ENCODE results near the gene ZFP82.

ZFP82 gene

DNA sequence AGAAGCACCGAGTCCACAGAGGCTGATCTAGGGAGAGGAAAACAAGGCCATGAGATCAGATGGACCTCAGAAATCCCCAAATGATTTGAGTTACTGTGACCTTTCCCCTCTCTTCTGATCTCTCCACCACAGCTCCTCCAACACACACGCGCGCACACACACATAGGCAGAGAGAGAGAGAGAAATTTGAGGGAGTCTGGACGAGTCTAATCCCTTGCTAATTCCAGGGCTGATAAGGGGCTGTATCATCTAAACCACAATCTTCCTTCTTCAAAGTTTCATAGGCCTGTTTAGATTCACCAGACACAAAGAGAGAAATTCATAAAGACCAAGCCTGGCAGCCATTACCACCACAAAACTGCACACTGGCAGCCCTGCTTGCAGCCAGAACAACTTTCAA lies 8.6 kb downstream of the ZFP82 start:
- H3K27me3 ChIP-seq (ENCODE audit: insufficient read depth, low read length): no peaks in the 10 kb centered on the region
- H3K4me1 ChIP-seq (ENCODE audit: control insufficient read depth, insufficient read depth, low read length, unreplicated experiment): no peaks in the 10 kb centered on the region
- peaks cover 41% of the 10 kb centered on the region for H3K36me3 ChIP-seq (ENCODE audit: insufficient read depth, low read length)
- H3K27ac ChIP-seq (ENCODE audit: low read depth, low read length): no peak overlapping the region
- no peak overlapping the region for H3K4me3 ChIP-seq (ENCODE audit: low read depth, low read length)
- peaks cover 29% of the 10 kb centered on the region for H3K79me2 ChIP-seq (ENCODE audit: control insufficient read depth, insufficient read depth, low read length, unreplicated experiment)
- H2AFZ ChIP-seq (ENCODE audit: low read length, unreplicated experiment): no peak overlapping the region

DNA sequence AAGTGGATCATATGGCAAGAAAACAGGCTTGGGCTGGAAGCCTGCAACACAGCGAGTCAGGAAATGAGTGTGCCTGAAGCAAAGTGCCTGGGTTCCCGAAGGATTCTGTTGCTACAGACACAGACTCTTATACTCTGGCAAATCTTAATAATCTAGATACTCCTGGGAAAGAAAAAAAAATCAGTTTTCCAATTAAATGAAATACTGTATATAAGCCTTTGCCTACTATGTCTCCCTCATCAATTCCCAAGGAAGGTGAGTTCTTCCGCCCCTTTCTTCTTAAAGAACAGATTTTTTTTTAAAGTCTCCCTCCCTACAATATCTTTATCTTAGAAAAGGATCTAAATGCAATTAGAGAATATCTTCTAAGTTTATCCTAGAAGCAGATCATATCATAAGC lies 10.3 kb downstream of the ZFP82 start:
- H3K79me2 ChIP-seq (ENCODE audit: control insufficient read depth, insufficient read depth, low read length, unreplicated experiment): peaks cover 21% of the 10 kb centered on the region
- no peaks in the 10 kb centered on the region for H3K4me1 ChIP-seq (ENCODE audit: control insufficient read depth, insufficient read depth, low read length, unreplicated experiment)
- H3K27ac ChIP-seq (ENCODE audit: low read depth, low read length): no peak overlapping the region
- H3K27me3 ChIP-seq (ENCODE audit: insufficient read depth, low read length): no peaks in the 10 kb centered on the region
- H3K36me3 ChIP-seq (ENCODE audit: insufficient read depth, low read length): peaks cover 52% of the 10 kb centered on the region
- H3K4me3 ChIP-seq (ENCODE audit: low read depth, low read length): no peak overlapping the region
- H2AFZ ChIP-seq (ENCODE audit: low read length, unreplicated experiment): no peak overlapping the region

DNA sequence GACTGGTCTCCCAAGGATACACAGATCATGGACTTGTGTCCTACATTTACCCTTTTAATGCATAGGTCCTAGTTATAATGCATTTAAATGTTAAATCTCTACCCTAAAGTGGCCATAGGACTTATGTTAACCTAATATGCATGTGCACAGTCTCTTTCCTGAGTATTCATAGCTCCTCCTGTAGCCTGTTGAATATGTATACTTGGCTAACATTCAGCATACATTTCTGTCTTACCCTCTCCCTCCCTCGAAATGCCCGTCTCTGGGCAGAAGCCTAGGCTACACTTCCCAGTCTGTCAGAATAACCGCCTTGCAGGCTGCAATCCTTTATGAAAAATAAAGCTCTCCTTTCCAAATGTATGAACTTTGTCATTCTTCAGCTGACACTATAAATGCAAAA lies 13.9 kb downstream of the ZFP82 start:
- H3K27ac ChIP-seq (ENCODE audit: low read depth, low read length): no peak overlapping the region
- no peak overlapping the region for H2AFZ ChIP-seq (ENCODE audit: low read length, unreplicated experiment)
- H3K27me3 ChIP-seq (ENCODE audit: insufficient read depth, low read length): no peaks in the 10 kb centered on the region
- no peak overlapping the region for H3K4me3 ChIP-seq (ENCODE audit: low read depth, low read length)
- no peaks in the 10 kb centered on the region for H3K4me1 ChIP-seq (ENCODE audit: control insufficient read depth, insufficient read depth, low read length, unreplicated experiment)
- no peaks in the 10 kb centered on the region for H3K79me2 ChIP-seq (ENCODE audit: control insufficient read depth, insufficient read depth, low read length, unreplicated experiment)
- peaks cover 62% of the 10 kb centered on the region for H3K36me3 ChIP-seq (ENCODE audit: insufficient read depth, low read length)

DNA sequence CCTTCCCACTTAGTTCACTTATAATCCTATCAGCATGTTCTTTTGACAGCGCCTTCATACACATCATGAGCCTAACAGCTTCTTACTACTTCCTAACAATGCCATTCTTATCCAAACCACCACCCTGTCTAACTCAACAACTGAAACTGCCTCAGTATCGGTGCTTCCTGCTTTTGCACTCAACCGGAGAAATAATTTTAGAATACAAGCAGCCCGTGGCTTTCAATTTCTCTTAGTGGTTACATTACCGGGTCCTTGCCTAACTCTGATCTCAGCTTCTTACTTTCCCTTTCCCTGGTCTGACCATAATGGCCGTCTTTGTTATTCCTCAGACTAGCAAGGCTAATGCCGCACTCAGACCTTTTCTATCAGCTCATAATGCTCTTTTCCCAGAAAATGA lies 17.0 kb downstream of the ZFP82 start:
- Histone ChIP-seq H3K4me1 (ENCODE audit: control insufficient read depth, insufficient read depth, low read length, unreplicated experiment) (no peaks in the 10 kb centered on the region), H3K36me3 (ENCODE audit: insufficient read depth, low read length) (peaks cover 59% of the 10 kb centered on the region), H2AFZ (ENCODE audit: low read length, unreplicated experiment) (no peak overlapping the region), H3K4me3 (ENCODE audit: low read depth, low read length) (no peak overlapping the region), H3K79me2 (ENCODE audit: control insufficient read depth, insufficient read depth, low read length, unreplicated experiment) (no peaks in the 10 kb centered on the region), H3K27ac (ENCODE audit: low read depth, low read length) (no peak overlapping the region), H3K27me3 (ENCODE audit: insufficient read depth, low read length) (no peaks in the 10 kb centered on the region)

DNA sequence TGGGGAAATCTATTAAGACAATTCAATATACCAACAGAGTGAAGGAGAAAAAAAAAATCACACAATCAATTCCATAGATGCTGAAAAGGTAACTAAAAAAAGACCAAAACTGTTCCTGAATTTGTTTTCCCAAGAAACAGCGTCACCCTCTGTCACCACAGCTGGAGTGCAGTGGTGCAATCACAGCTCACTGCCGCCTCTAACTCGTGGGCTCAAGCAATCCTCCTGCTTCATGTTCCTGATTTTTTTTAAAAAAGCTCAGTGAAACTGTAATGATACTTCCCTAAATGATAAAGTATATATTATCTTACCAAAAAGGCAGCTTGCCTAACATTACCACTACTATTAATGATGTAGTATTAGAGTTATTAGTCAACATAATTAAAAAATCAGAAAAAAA lies 19.9 kb downstream of the ZFP82 start:
- peaks cover 59% of the 10 kb centered on the region for H3K36me3 ChIP-seq (ENCODE audit: insufficient read depth, low read length)

DNA sequence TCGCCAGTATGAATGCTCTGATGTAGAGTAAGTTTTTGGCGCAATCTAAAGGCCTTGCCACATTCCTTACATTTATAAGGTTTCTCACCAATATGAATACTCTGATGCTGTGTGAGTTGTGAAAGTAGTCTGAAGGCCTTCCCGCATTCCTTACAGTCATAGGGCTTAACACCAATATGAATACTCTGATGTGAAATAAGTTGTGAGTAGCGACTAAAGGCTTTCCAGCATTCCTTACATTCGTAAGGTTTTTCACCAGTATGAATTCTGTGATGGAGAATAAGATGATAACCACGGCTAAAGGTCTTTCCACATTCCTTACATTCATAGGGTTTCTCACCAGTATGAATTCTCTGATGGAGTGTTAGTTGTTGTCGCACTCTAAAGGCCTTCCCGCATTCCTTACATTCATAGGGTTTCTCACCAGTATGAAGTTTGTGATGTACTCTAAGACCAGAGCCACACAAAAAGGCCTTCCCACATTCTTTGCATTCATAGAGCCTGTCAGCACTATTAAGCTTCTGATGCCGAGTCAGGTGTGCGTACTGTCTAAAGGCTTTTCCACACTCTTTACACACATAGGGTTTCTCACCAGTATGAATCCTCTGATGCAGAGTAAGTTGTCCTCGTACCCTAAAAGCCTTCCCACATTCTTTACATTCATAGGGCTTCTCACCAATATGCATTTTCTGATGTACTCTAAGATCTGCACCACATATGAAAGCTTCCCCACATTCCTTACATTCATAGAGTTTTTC lies 25.3 kb downstream of the ZFP82 start:
- no peaks in the 10 kb centered on the region for H3K79me2 ChIP-seq (ENCODE audit: control insufficient read depth, insufficient read depth, low read length, unreplicated experiment)
- H3K4me1 ChIP-seq (ENCODE audit: control insufficient read depth, insufficient read depth, low read length, unreplicated experiment): no peaks in the 10 kb centered on the region
- H3K27me3 ChIP-seq (ENCODE audit: insufficient read depth, low read length): no peaks in the 10 kb centered on the region
- no peak overlapping the region for H3K4me3 ChIP-seq (ENCODE audit: low read depth, low read length)
- H3K36me3 ChIP-seq (ENCODE audit: insufficient read depth, low read length): peaks cover 48% of the 10 kb centered on the region
- no peak overlapping the region for H3K27ac ChIP-seq (ENCODE audit: low read depth, low read length)
- H2AFZ ChIP-seq (ENCODE audit: low read length, unreplicated experiment): no peak overlapping the region

More for the DNA sequence above, 19.9 kb downstream of the ZFP82 start:
- Histone ChIP-seq H3K4me3 (ENCODE audit: low read depth, low read length) (no peak overlapping the region), H3K27ac (ENCODE audit: low read depth, low read length) (no peak overlapping the region), H3K27me3 (ENCODE audit: insufficient read depth, low read length) (no peaks in the 10 kb centered on the region), H2AFZ (ENCODE audit: low read length, unreplicated experiment) (no peak overlapping the region), H3K79me2 (ENCODE audit: control insufficient read depth, insufficient read depth, low read length, unreplicated experiment) (no peaks in the 10 kb centered on the region), H3K4me1 (ENCODE audit: control insufficient read depth, insufficient read depth, low read length, unreplicated experiment) (no peaks in the 10 kb centered on the region)

DNA sequence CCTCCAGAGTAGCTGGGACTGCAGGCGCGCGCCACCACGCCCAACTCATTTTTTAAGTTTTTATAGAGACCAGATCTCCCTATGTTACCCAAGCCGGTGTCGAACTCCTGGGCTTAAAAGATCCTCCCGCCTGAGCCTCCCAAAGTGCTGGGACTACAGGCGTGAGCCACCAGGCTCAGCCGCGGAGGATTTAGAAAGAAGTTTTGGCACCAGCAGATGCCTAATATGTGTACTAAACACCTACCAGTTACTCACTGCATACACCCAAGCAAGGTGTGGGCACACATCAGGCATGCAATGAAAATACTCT lies 39.0 kb downstream of the ZFP82 start:
- Histone ChIP-seq H3K4me1 (ENCODE audit: control insufficient read depth, insufficient read depth, low read length, unreplicated experiment) (peaks cover 8% of the 10 kb centered on the region), H3K4me3 (ENCODE audit: low read depth, low read length) (peak overlapping the region; percentile 85), H3K27me3 (ENCODE audit: insufficient read depth, low read length) (no peaks in the 10 kb centered on the region), H3K79me2 (ENCODE audit: control insufficient read depth, insufficient read depth, low read length, unreplicated experiment) (no peaks in the 10 kb centered on the region), H2AFZ (ENCODE audit: low read length, unreplicated experiment) (peak overlapping the region; percentile 21), H3K36me3 (ENCODE audit: insufficient read depth, low read length) (peaks cover 2% of the 10 kb centered on the region; the same call in 1 of the 2 replicates), H3K27ac (ENCODE audit: low read depth, low read length) (no peak overlapping the region)

DNA sequence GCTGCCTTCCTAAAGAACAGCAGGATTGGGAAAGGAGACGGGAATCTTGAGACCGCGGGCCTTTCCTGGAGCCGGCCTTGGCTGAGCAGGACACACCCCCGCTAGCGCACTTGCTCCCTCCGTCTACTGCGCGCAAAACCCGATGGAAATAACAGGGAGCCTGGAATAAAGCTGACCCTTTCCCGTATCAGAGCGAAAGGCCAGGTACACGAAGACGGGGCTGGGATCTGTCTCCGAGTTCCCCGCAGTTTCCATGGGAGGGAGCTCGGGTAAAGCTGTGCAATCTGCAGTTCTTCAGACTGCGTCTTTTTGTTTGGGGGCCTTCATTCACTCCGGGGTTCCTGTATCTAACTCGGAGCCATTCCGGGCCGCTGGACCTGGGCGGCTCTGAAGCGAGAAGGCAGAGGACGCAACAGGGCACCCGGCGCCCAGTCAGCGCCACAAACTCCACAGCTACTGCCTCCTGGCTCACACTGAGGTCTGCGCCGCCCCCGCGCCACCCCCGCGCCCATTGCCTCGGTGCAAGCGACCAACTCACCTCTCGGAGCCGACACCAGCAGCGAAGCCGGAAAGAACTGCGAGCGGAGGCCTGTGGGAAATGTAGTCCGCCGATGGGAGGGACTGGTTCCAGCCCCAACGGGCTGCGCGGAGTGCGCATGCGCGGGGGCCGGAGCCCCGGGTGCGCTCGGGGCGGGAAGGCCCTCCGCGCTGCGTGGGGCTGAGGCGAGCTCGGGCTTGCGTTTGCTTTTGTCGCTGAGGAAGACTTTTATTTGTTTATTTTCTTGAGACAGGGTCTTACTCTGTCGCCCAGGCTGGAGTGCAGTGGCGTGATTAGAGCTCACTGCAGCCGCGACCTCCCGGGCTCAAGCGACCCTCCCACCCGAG lies 39.6 kb downstream of the ZFP82 start, which contains the start of gene ZFP14:
TSS of gene ZFP14 (minus strand) at position 577 of the 885 bp plus-strand sequence. CDS start 11,309 bp downstream, outside the sequence.
- peaks cover 8% of the 10 kb centered on the region for H3K4me1 ChIP-seq (ENCODE audit: control insufficient read depth, insufficient read depth, low read length, unreplicated experiment)
- peak within 1 kb of the TSS; percentile 93 for H2AFZ ChIP-seq (ENCODE audit: low read length, unreplicated experiment)
- H3K27me3 ChIP-seq (ENCODE audit: insufficient read depth, low read length): no peaks in the 10 kb centered on the region
- H3K4me3 ChIP-seq (ENCODE audit: low read depth, low read length): peak within 1 kb of the TSS; percentile 85
- H3K36me3 ChIP-seq (ENCODE audit: insufficient read depth, low read length): no peaks in the 10 kb centered on the region
- peak within 1 kb of the TSS; percentile 56 for H3K27ac ChIP-seq (ENCODE audit: low read depth, low read length)
- H3K79me2 ChIP-seq (ENCODE audit: control insufficient read depth, insufficient read depth, low read length, unreplicated experiment): no peaks in the 10 kb centered on the region

DNA sequence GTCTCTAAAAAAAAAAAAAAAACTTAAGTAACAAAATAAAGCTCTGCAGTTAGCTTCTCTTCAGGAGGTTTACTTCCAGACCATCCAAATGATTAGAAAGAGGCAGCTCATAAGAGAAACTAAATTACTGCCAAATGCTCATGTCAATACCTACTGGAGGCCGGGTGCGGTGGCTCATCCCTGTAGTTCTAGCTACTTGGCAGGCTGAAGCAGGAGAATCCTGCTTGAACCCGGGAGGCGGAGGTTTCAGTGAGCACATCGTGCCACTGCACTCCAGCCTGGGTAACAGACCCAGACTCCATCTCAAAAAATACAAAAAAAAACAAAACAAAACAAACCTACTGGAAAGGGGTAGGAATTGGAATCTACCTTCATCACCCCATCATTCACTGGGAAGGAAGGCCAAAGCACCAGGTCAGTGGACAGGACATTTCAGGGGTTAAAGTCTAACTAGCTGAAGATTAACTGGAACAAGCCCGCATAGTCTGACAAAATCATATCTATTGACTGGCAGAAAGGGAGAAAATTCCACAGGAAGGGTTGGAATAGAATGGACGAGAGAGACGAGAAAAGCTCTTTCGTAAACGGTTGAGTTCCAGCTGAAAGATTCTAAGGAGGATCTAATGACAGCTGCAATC lies 40.8 kb downstream of the ZFP82 start:
- H3K27ac ChIP-seq (ENCODE audit: low read depth, low read length): no peak overlapping the region
- H3K4me1 ChIP-seq (ENCODE audit: control insufficient read depth, insufficient read depth, low read length, unreplicated experiment): peaks cover 8% of the 10 kb centered on the region
- H3K36me3 ChIP-seq (ENCODE audit: insufficient read depth, low read length): no peaks in the 10 kb centered on the region
- peak overlapping the region; percentile 93 for H2AFZ ChIP-seq (ENCODE audit: low read length, unreplicated experiment)
- H3K79me2 ChIP-seq (ENCODE audit: control insufficient read depth, insufficient read depth, low read length, unreplicated experiment): no peaks in the 10 kb centered on the region
- H3K4me3 ChIP-seq (ENCODE audit: low read depth, low read length): peak overlapping the region; percentile 85
- H3K27me3 ChIP-seq (ENCODE audit: insufficient read depth, low read length): no peaks in the 10 kb centered on the region

DNA sequence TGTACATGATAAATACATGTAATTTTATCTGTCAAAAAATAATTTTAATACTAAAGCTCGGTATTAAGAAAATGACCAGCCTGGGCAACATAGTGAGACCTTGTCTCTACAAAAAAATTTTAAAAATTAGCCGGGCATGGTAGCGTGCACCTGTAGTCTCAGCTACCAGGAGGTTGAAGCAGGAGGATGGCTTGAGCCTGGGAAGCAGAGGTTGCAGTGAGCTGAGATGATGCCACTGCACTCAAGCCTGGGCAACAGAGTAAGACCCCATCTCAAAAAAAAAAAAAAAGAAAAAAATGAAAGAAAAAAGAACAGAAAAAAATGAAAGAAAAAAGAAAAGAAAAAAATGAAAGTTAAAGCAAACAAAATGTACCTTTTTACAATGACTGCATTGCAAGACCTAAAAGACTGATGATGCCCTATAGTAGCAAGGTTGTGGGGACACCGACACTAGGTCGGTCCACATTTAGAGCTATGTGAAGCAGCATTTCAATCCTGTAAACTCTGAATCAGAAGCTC lies 44.7 kb downstream of the ZFP82 start:
- H3K4me1 ChIP-seq (ENCODE audit: control insufficient read depth, insufficient read depth, low read length, unreplicated experiment): peaks cover 8% of the 10 kb centered on the region

More for the DNA sequence above, 44.7 kb downstream of the ZFP82 start:
- H3K27me3 ChIP-seq (ENCODE audit: insufficient read depth, low read length): no peaks in the 10 kb centered on the region
- H3K27ac ChIP-seq (ENCODE audit: low read depth, low read length): no peak overlapping the region
- H3K79me2 ChIP-seq (ENCODE audit: control insufficient read depth, insufficient read depth, low read length, unreplicated experiment): no peaks in the 10 kb centered on the region
- no peaks in the 10 kb centered on the region for H3K36me3 ChIP-seq (ENCODE audit: insufficient read depth, low read length)
- H2AFZ ChIP-seq (ENCODE audit: low read length, unreplicated experiment): no peak overlapping the region
- H3K4me3 ChIP-seq (ENCODE audit: low read depth, low read length): no peak overlapping the region

Data from ACC112 (cell line).